Stimulated activated naive B cell treated with anti-CD40 and anti-IgM and Interleukin-4, amounts not matched to agents 10 μg/mL and 1 μg/mL and 100 μg/mL, for 72 hours (primary cell): ENCODE data around the gene SV2C.

Experiments used
- ATAC-seq, 2 donors: fragments of 150-1000 bp; cut with Tn5 transposase; replicated peaks; 2 replicates each; pipeline ENCODE4 v1.10.0; 2021; ENCODE audit warnings: moderate library complexity in 1 of 2
- DNase-seq: peaks from one replicate; pipeline ENCODE4 v3.0.0; 2021
- H3K27ac Mint-ChIP-seq: one replicate; pipeline ENCODE4 v1.8.0; 2022; ENCODE audit warnings: mild to moderate bottlenecking, mixed read lengths
- H3K27me3 Mint-ChIP-seq, 2 donors: one replicate each; pipeline ENCODE4 v1.8.0; 2022; ENCODE audit warnings: mixed read lengths in 2 of 2
- H3K36me3 Mint-ChIP-seq, 2 donors: one replicate each; pipeline ENCODE4 v1.8.0; 2022; ENCODE audit warnings: mixed read lengths in 2 of 2, mild to moderate bottlenecking in 1 of 2
- H3K4me1 Mint-ChIP-seq, 2 donors: one replicate each; pipeline ENCODE4 v1.8.0; 2022; ENCODE audit warnings: mixed read lengths in 2 of 2, mild to moderate bottlenecking in 1 of 2
- H3K4me3 Mint-ChIP-seq, 2 donors: one replicate each; pipeline ENCODE4 v1.8.0; 2022; ENCODE audit warnings: mild to moderate bottlenecking in 2 of 2, mixed read lengths in 2 of 2, moderate library complexity in 1 of 2
- H3K9me3 Mint-ChIP-seq, 2 donors: one replicate each; pipeline ENCODE4 v1.8.0; 2022; ENCODE audit warnings: mixed read lengths in 2 of 2, mild to moderate bottlenecking in 1 of 2

Gene SV2C

GRCh38 chr5:76386360-76386759, 303.2 kb downstream of the SV2C start:
- no peaks in the 10 kb centered on the region for H3K9me3 Mint-ChIP-seq
- H3K36me3 Mint-ChIP-seq = peaks cover 0 to 1% of the 10 kb centered on the region in 2 donors
- no peak overlapping the region for H3K4me3 Mint-ChIP-seq
- DNase-seq = no peak
- no peak overlapping the region for H3K27ac Mint-ChIP-seq
- H3K27me3 Mint-ChIP-seq = peaks cover 6 to 8% of the 10 kb centered on the region in 2 donors
- ATAC-seq = no peak
- peaks cover 6 to 17% of the 10 kb centered on the region in 2 donors for H3K4me1 Mint-ChIP-seq

GRCh38 chr5:76388236-76388635, 305.1 kb downstream of the SV2C start:
- H3K27me3 Mint-ChIP-seq = peaks cover 6 to 8% of the 10 kb centered on the region in 2 donors
- DNase-seq (no peak), ATAC-seq (no peak)
- H3K4me1 Mint-ChIP-seq = peaks cover 6 to 18% of the 10 kb centered on the region in 2 donors
- no peak overlapping the region for H3K27ac Mint-ChIP-seq
- no peaks in the 10 kb centered on the region for H3K9me3 Mint-ChIP-seq
- peaks cover 0 to 1% of the 10 kb centered on the region in 2 donors for H3K36me3 Mint-ChIP-seq
- H3K4me3 Mint-ChIP-seq = no peak overlapping the region

GRCh38 chr5:76388791-76389512, 305.8 kb downstream of the SV2C start:
- DNase-seq = no peak

GRCh38 chr5:76389513-76390154, 306.5 kb downstream of the SV2C start:
- DNase-seq (no peak), ATAC-seq (no peak)
- H3K27me3 Mint-ChIP-seq = peaks cover 6 to 8% of the 10 kb centered on the region in 2 donors
- H3K4me3 Mint-ChIP-seq = no peak overlapping the region
- H3K9me3 Mint-ChIP-seq = no peaks in the 10 kb centered on the region
- no peak overlapping the region for H3K27ac Mint-ChIP-seq
- peaks cover 6 to 18% of the 10 kb centered on the region in 2 donors for H3K4me1 Mint-ChIP-seq
- H3K36me3 Mint-ChIP-seq = peaks cover 0 to 1% of the 10 kb centered on the region in 2 donors

More at GRCh38 chr5:76388791-76389512, 305.8 kb downstream of the SV2C start:
- H3K4me3 Mint-ChIP-seq = no peak overlapping the region
- H3K4me1 Mint-ChIP-seq = peaks cover 6 to 18% of the 10 kb centered on the region in 2 donors
- H3K9me3 Mint-ChIP-seq = no peaks in the 10 kb centered on the region
- peaks cover 6 to 8% of the 10 kb centered on the region in 2 donors for H3K27me3 Mint-ChIP-seq
- peaks cover 0 to 1% of the 10 kb centered on the region in 2 donors for H3K36me3 Mint-ChIP-seq
- ATAC-seq = no peak
- no peak overlapping the region for H3K27ac Mint-ChIP-seq

- Mint-ChIP-seq H3K4me3 (no peak overlapping the region), H3K27me3 (peaks cover 6 to 8% of the 10 kb centered on the region in 2 donors), H3K36me3 (peaks cover 0 to 1% of the 10 kb centered on the region in 2 donors), H3K27ac (no peak overlapping the region), H3K9me3 (no peaks in the 10 kb centered on the region), H3K4me1 (peaks cover 6 to 18% of the 10 kb centered on the region in 2 donors)
- ATAC-seq (no peak), DNase-seq (no peak)
These were observed 307.8 kb downstream of the SV2C start for GRCh38 chr5:76391014-76391413.

- Mint-ChIP-seq H3K36me3 (peaks cover 0 to 1% of the 10 kb centered on the region in 2 donors), H3K4me3 (no peak overlapping the region), H3K4me1 (peaks cover 6 to 18% of the 10 kb centered on the region in 2 donors), H3K27ac (no peak overlapping the region), H3K27me3 (peaks cover 6 to 8% of the 10 kb centered on the region in 2 donors), H3K9me3 (no peaks in the 10 kb centered on the region)
- no peak for ATAC-seq
- DNase-seq = no peak
These were observed 310.0 kb downstream of the SV2C start for GRCh38 chr5:76393035-76393680.

GRCh38 chr5:76397200-76397599, 314.0 kb downstream of the SV2C start:
- Mint-ChIP-seq H3K27ac (no peak overlapping the region), H3K9me3 (no peaks in the 10 kb centered on the region), H3K4me3 (no peak overlapping the region), H3K36me3 (no peaks in the 10 kb centered on the region), H3K27me3 (peaks cover 5 to 6% of the 10 kb centered on the region in 2 donors), H3K4me1 (peaks cover 9 to 16% of the 10 kb centered on the region in 2 donors)
- no peak for ATAC-seq
- no peak for DNase-seq

GRCh38 chr5:76399268-76399667, 316.1 kb downstream of the SV2C start:
- H3K4me1 Mint-ChIP-seq = peaks cover 13 to 31% of the 10 kb centered on the region in 2 donors
- no peak for ATAC-seq
- DNase-seq = no peak
- H3K36me3 Mint-ChIP-seq = peaks cover 0 to 1% of the 10 kb centered on the region in 2 donors
- H3K27me3 Mint-ChIP-seq = peaks cover 5 to 6% of the 10 kb centered on the region in 2 donors
- no peak overlapping the region for H3K27ac Mint-ChIP-seq
- no peaks in the 10 kb centered on the region for H3K9me3 Mint-ChIP-seq
- no peak overlapping the region for H3K4me3 Mint-ChIP-seq

- ATAC-seq (no peak), DNase-seq (no peak)
- Mint-ChIP-seq H3K27ac (no peak overlapping the region), H3K36me3 (peaks cover 0 to 1% of the 10 kb centered on the region in 2 donors), H3K4me3 (no peak overlapping the region), H3K27me3 (peaks cover 5 to 6% of the 10 kb centered on the region in 2 donors), H3K9me3 (no peaks in the 10 kb centered on the region), H3K4me1 (peaks cover 19 to 43% of the 10 kb centered on the region in 2 donors)
These were observed 317.3 kb downstream of the SV2C start for GRCh38 chr5:76400466-76400865.

- Mint-ChIP-seq H3K4me3 (peak overlapping the region; percentile 91 to 93), H3K9me3 (no peaks in the 10 kb centered on the region), H3K27me3 (peaks cover 5 to 6% of the 10 kb centered on the region in 2 donors), H3K4me1 (peaks cover 27 to 51% of the 10 kb centered on the region in 2 donors), H3K36me3 (peaks cover 0 to 1% of the 10 kb centered on the region in 2 donors), H3K27ac (peak overlapping the region; percentile 95)
- DNase-seq (peak; percentile 43), ATAC-seq (peak; percentile 26 to 38)
These were observed 318.6 kb downstream of the SV2C start for GRCh38 chr5:76401801-76402250.

GRCh38 chr5:76402251-76402885, 319.2 kb downstream of the SV2C start:
- H3K27me3 Mint-ChIP-seq = peaks cover 5 to 6% of the 10 kb centered on the region in 2 donors
- peaks cover 29 to 51% of the 10 kb centered on the region in 2 donors for H3K4me1 Mint-ChIP-seq
- ATAC-seq (peak; percentile 72), DNase-seq (peak; percentile 64)
- H3K9me3 Mint-ChIP-seq = no peaks in the 10 kb centered on the region
- peaks cover 0 to 1% of the 10 kb centered on the region in 2 donors for H3K36me3 Mint-ChIP-seq
- peak overlapping the region; percentile 91 to 93 for H3K4me3 Mint-ChIP-seq
- H3K27ac Mint-ChIP-seq = peak overlapping the region; percentile 95

GRCh38 chr5:76402886-76403765, 319.9 kb downstream of the SV2C start, which contains the start of gene IQGAP2:
TSS of gene IQGAP2 (plus strand) at chr5:76403285. CDS start at chr5:76403546, 261 bp downstream.
- Mint-ChIP-seq H3K36me3 (peaks cover 0 to 1% of the 10 kb centered on the region in 2 donors), H3K4me3 (peak within 1 kb of the TSS; percentile 91 to 93), H3K27me3 (peaks cover 5 to 6% of the 10 kb centered on the region in 2 donors), H3K27ac (peak within 1 kb of the TSS; percentile 95), H3K4me1 (peaks cover 29 to 51% of the 10 kb centered on the region in 2 donors), H3K9me3 (no peaks in the 10 kb centered on the region)
- ATAC-seq = peak; percentile 65 to 76
- peak; percentile 84 for DNase-seq
